ENCODE measurements around the gene DDX41.
"Not testable (repeated sequence)": the region's sequence is repeated elsewhere in the genome, so short reads cannot be mapped to it uniquely, and the experiment has no call there.

DDX41 gene

GRCh38 chr5:177516601-177517568, at the start of gene DDX41:
Gene DDX41, minus strand, starts transcription at chr5:177516961. Its CDS starts 16 bp downstream, at chr5:177516945.
- peak; percentile 91 to 93 for DNase-seq (ENCODE audit: low read depth in 2 of 2)

- no peak for DNase-seq (ENCODE audit: low read depth in 2 of 2)
Measured at GRCh38 chr5:177565046-177565445, 48.3 kb upstream of the DDX41 start.

- not testable (repeated sequence) for DNase-seq (ENCODE audit: low read depth in 2 of 2)
Measured at GRCh38 chr5:177559446-177559941, 42.7 kb upstream of the DDX41 start.

- DNase-seq (ENCODE audit: low read depth in 2 of 2): no peak
Measured at GRCh38 chr5:177557796-177558195, 41.0 kb upstream of the DDX41 start.

GRCh38 chr5:177557041-177557647, 40.4 kb upstream of the DDX41 start:
- no peak for DNase-seq (ENCODE audit: low read depth in 2 of 2)

- DNase-seq (ENCODE audit: low read depth in 2 of 2): no peak
Measured at GRCh38 chr5:177555665-177556064, 38.9 kb upstream of the DDX41 start.

GRCh38 chr5:177555228-177555627, 38.5 kb upstream of the DDX41 start:
- no peak for DNase-seq (ENCODE audit: low read depth in 2 of 2)

- peak; percentile 95 for DNase-seq (ENCODE audit: low read depth in 2 of 2)
Measured at GRCh38 chr5:177554474-177555111, 37.8 kb upstream of the DDX41 start, which contains the start of gene FAM193B. Gene FAM193B, minus strand, starts transcription at chr5:177554563. Its CDS starts 105 bp downstream, at chr5:177554458.

GRCh38 chr5:177553671-177554429, 37.1 kb upstream of the DDX41 start:
- peak in 1 of 2 donors; percentile 22 for DNase-seq (ENCODE audit: low read depth in 2 of 2)

GRCh38 chr5:177552839-177553455, 36.2 kb upstream of the DDX41 start:
- DNase-seq (ENCODE audit: low read depth in 2 of 2): no peak

GRCh38 chr5:177550122-177550521, 33.4 kb upstream of the DDX41 start:
- no peak for DNase-seq (ENCODE audit: low read depth in 2 of 2)

- DNase-seq (ENCODE audit: low read depth in 2 of 2): no peak
Measured at GRCh38 chr5:177548495-177548894, 31.7 kb upstream of the DDX41 start.

GRCh38 chr5:177547736-177548135, 31.0 kb upstream of the DDX41 start:
- DNase-seq (ENCODE audit: low read depth in 2 of 2): no peak

- DNase-seq (ENCODE audit: low read depth in 2 of 2): no peak
Measured at GRCh38 chr5:177546258-177546741, 29.5 kb upstream of the DDX41 start.

GRCh38 chr5:177545487-177546257, 28.9 kb upstream of the DDX41 start:
- DNase-seq (ENCODE audit: low read depth in 2 of 2): no peak

GRCh38 chr5:177542816-177543465, 26.2 kb upstream of the DDX41 start:
- DNase-seq (ENCODE audit: low read depth in 2 of 2): no peak

- DNase-seq (ENCODE audit: low read depth in 2 of 2): no peak
Measured at GRCh38 chr5:177540438-177540837, 23.7 kb upstream of the DDX41 start.

- no peak for DNase-seq (ENCODE audit: low read depth in 2 of 2)
Measured at GRCh38 chr5:177539411-177539810, 22.6 kb upstream of the DDX41 start.

- no peak for DNase-seq (ENCODE audit: low read depth in 2 of 2)
Measured at GRCh38 chr5:177538876-177539275, 22.1 kb upstream of the DDX41 start.

All from activated CD4-positive, alpha-beta T cell treated with anti-CD3 and anti-CD28 coated beads for 24 hours (primary cell).